HFF-Myc (cell line): ENCODE results near the gene SENP6.

Experiments
- DNase-seq: peaks from one replicate; pipeline ENCODE4 v3.0.0-alpha.2; 2011; ENCODE audit warnings: low read depth; ENCODE audit errors: extremely low read depth
- H3K4me3 ChIP-seq: replicated peaks from 2 replicates; pipeline ENCODE4 v1.5.1; 2011; ENCODE audit warnings: low read depth, mild to moderate bottlenecking, control low read depth, low read length
- CTCF ChIP-seq: IDR thresholded peaks from 2 replicates; pipeline ENCODE4 v1.5.1; 2012; ENCODE audit warnings: mild to moderate bottlenecking, low read depth, low read length, control low read depth; ENCODE audit errors: missing control alignments

Gene SENP6

GRCh38 chr6:75601304-75602245 is at the start of gene SENP6:
Gene SENP6, plus strand, starts transcription at chr6:75601880. Its CDS starts 645 bp downstream, at chr6:75602525.
- peak within 1 kb of the TSS; percentile 79 for H3K4me3 ChIP-seq
- TF ChIP-seq CTCF, result no peak
- peak; percentile 30 for DNase-seq

GRCh38 chr6:75556240-75556639 is 45.4 kb upstream of the SENP6 start:
- TF ChIP-seq CTCF, result no peak
- no peak overlapping the region for H3K4me3 ChIP-seq
- DNase-seq, result no peak

GRCh38 chr6:75557068-75557467 is 44.6 kb upstream of the SENP6 start:
- no peak overlapping the region for H3K4me3 ChIP-seq
- DNase-seq, result no peak
- no peak for TF ChIP-seq CTCF

GRCh38 chr6:75563032-75563431 is 38.6 kb upstream of the SENP6 start:
- no peak overlapping the region for H3K4me3 ChIP-seq
- DNase-seq, result peak; percentile 35
- peak; percentile 59 for TF ChIP-seq CTCF

- TF ChIP-seq CTCF, result no peak
- no peak overlapping the region for H3K4me3 ChIP-seq
- DNase-seq, result no peak
Measured at GRCh38 chr6:75566137-75566767, 35.4 kb upstream of the SENP6 start.

GRCh38 chr6:75568100-75568499 is 33.6 kb upstream of the SENP6 start:
- no peak for DNase-seq
- TF ChIP-seq CTCF, result no peak
- no peak overlapping the region for H3K4me3 ChIP-seq
